HG03469 (cell line): ENCODE measurements around the gene CROCC2.

Experiments
- ATAC-seq: cut with Tn5 transposase; IDR thresholded peaks from one replicate; pipeline ENCODE4 v1.9.1; 2021; ENCODE audit warnings: mild to moderate bottlenecking, moderate library complexity, moderate number of reproducible peaks; ENCODE audit not compliant: unreplicated experiment

Gene CROCC2

GRCh38 chr2:240954436-240955305, 48.5 kb downstream of the CROCC2 start:
- no peak for ATAC-seq

GRCh38 chr2:240955306-240956170, 49.4 kb downstream of the CROCC2 start:
- ATAC-seq, result no peak

GRCh38 chr2:240956171-240956934, 50.2 kb downstream of the CROCC2 start:
- no peak for ATAC-seq

- no peak for ATAC-seq
These were observed 51.0 kb downstream of the CROCC2 start for GRCh38 chr2:240956935-240957655.

GRCh38 chr2:240957656-240958365, 51.7 kb downstream of the CROCC2 start:
- ATAC-seq, result no peak

GRCh38 chr2:240958366-240959213, 52.5 kb downstream of the CROCC2 start:
- ATAC-seq, result no peak

GRCh38 chr2:240959214-240959940, 53.2 kb downstream of the CROCC2 start:
- no peak for ATAC-seq

GRCh38 chr2:240959941-240960308, 53.8 kb downstream of the CROCC2 start:
- no peak for ATAC-seq

GRCh38 chr2:240960309-240960970, 54.3 kb downstream of the CROCC2 start:
- ATAC-seq, result no peak

GRCh38 chr2:240960971-240961876, 55.1 kb downstream of the CROCC2 start:
- ATAC-seq, result no peak

GRCh38 chr2:240961910-240962299, 55.8 kb downstream of the CROCC2 start:
- ATAC-seq, result no peak

- ATAC-seq, result no peak
These were observed 56.3 kb downstream of the CROCC2 start for GRCh38 chr2:240962300-240963064.

- no peak for ATAC-seq
These were observed 57.1 kb downstream of the CROCC2 start for GRCh38 chr2:240963065-240963867.

GRCh38 chr2:240963868-240964703, 58.0 kb downstream of the CROCC2 start:
- ATAC-seq, result no peak
